Neutrophil (primary cell): ENCODE measurements around the gene SIGLECL1.

Experiments used
- H3K27ac ChIP-seq: fragments of 200-600 bp; sonication (generic); 2 replicates; pipeline ENCODE4 v1.5.1; 2016; ENCODE audit warnings: mild to moderate bottlenecking, moderate library complexity
- H3K27me3 ChIP-seq: fragments of 200-600 bp; sonication (generic); 2 replicates; pipeline ENCODE4 v1.6.0; 2016; ENCODE audit warnings: mild to moderate bottlenecking
- H3K36me3 ChIP-seq: fragments of 200-600 bp; sonication (generic); 2 replicates; pipeline ENCODE4 v1.5.1; 2017
- H3K4me1 ChIP-seq, 2 experiments: fragments of 200-600 bp in 1 of 2; sonication (generic) in 1 of 2; 1 replicate in 1 of 2; 2 replicates in 1 of 2; pipeline versions ENCODE4 v1.5.1 to v1.6.1; 2013 to 2016; ENCODE audit warnings: low read depth in 1 of 2, low read length in 1 of 2, mild to moderate bottlenecking in 1 of 2, moderate library complexity in 1 of 2; ENCODE audit not compliant: control insufficient read depth in 1 of 2, insufficient read depth in 1 of 2
- H3K4me3 ChIP-seq, 2 experiments: fragments of 200-600 bp in 1 of 2; sonication (generic) in 1 of 2; 1 replicate in 1 of 2; 2 replicates in 1 of 2; pipeline ENCODE4 v1.5.1; 2013 to 2016; ENCODE audit warnings: low read depth in 1 of 2, low read length in 1 of 2, mild to moderate bottlenecking in 1 of 2, moderate library complexity in 1 of 2
- H3K9me3 ChIP-seq: fragments of 200-600 bp; sonication (generic); 2 replicates; pipeline ENCODE4 v1.5.1; 2016
- TF ChIP-seq, protein P1 (sequence below): fragments of 200-600 bp; sonication (generic); IDR thresholded peaks from 2 replicates; pipeline ENCODE4 v1.5.1; 2016; ENCODE audit warnings: antibody characterized with exemption

The SIGLECL1 gene

DNA sequence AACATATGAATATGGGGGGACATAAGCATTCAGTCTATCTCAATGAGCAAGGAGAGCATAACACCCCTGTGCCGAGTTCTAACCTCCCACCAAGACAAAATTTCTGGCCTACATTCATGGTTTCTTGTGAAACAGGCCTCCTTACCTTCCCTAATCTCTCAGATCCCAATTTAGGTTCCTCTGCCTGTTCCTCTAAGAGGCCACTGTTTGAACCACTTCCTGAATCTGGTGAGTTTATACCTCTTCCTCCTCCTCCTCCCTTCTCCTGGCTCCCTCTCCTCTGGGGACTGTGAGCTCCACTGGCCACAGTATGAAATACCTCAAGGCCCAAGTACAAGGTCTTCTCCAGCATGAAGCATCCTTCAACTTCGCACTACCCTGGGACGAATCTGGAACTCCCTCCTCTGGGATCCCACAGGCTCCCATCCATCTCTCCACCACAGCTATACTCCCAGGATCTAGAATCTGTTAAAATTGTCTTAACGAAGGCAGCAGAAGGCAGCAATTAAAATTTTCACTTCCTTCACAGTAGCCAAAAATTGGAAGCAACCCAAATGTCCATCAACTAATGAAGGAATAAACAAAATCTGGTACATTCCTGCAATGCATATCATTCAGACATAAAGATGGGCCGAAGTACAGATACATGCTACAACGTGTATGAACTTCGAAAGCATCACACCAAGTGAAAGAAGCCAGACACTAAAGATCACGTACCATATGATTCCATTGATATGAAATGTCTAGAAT, 7.8 kb upstream of the SIGLECL1 start:
- TF ChIP-seq, protein P1, sequence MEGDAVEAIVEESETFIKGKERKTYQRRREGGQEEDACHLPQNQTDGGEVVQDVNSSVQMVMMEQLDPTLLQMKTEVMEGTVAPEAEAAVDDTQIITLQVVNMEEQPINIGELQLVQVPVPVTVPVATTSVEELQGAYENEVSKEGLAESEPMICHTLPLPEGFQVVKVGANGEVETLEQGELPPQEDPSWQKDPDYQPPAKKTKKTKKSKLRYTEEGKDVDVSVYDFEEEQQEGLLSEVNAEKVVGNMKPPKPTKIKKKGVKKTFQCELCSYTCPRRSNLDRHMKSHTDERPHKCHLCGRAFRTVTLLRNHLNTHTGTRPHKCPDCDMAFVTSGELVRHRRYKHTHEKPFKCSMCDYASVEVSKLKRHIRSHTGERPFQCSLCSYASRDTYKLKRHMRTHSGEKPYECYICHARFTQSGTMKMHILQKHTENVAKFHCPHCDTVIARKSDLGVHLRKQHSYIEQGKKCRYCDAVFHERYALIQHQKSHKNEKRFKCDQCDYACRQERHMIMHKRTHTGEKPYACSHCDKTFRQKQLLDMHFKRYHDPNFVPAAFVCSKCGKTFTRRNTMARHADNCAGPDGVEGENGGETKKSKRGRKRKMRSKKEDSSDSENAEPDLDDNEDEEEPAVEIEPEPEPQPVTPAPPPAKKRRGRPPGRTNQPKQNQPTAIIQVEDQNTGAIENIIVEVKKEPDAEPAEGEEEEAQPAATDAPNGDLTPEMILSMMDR: no peak

DNA sequence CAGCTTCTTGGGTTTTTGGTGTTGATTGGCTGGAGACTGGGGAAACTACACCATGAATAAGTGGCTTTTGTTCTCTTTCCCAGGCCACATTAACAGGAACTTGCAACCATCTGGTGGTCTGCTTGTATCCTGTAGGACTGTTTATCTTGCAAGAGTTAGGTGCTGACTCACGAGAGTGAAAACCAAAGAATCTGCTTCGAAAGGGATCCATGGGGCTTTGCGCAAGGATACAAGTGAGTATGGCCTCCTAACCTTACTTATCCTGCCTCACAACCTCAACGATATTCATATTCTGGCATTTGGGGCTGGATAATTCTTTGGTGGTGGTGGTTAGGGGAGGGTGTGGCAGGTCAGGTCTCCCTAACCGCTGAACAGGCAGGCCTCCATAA, 4.7 kb upstream of the SIGLECL1 start:
- Histone ChIP-seq H3K4me1 (peaks cover 24 to 37% of the 10 kb centered on the region in 2 experiments), H3K27me3 (no peaks in the 10 kb centered on the region), H3K9me3 (no peaks in the 10 kb centered on the region), H3K36me3 (peaks cover under 1% of the 10 kb centered on the region), H3K4me3 (no peak overlapping the region), H3K27ac (peak overlapping the region; percentile 47)
- TF ChIP-seq, protein P1: no peak

More for the DNA sequence above, 7.8 kb upstream of the SIGLECL1 start:
- no peaks in the 10 kb centered on the region for H3K27me3 ChIP-seq
- H3K27ac ChIP-seq: peak overlapping the region; percentile 37
- peaks cover 32% of the 10 kb centered on the region for H3K36me3 ChIP-seq
- no peaks in the 10 kb centered on the region for H3K9me3 ChIP-seq
- no peak overlapping the region for H3K4me3 ChIP-seq
- peaks cover 32 to 51% of the 10 kb centered on the region in 2 experiments for H3K4me1 ChIP-seq

DNA sequence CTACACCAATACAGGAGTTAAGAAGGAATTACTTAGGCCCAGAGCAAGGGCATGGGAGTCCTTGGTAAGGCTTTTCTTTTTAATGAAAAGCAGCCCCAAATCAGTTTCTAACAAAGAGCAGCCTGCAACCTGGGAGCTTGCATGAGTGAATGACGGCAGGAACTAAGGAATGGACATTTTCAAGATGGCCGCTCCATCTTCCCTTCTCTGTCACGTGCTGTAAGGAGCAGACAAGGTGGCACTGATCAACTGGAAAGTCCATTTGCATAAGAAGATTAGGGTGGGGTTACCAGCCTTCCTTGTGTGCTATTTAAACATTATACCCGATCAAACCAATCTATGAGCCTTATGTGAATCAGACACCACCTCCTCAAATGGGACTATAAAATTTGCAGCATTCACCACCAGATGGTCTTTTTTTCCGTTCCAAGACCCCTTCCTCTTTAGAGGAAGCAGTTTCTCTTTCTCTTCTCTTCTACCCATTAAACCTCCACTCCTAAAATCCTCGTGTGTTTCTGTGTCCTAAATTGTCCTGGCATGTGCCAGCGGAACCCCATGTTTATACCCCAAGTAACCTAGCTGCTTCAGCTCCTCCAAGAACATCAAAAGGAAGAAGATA, 2.8 kb upstream of the SIGLECL1 start:
- Histone ChIP-seq H3K36me3 (no peaks in the 10 kb centered on the region), H3K27ac (no peak overlapping the region), H3K27me3 (no peaks in the 10 kb centered on the region), H3K4me1 (peaks cover 14 to 23% of the 10 kb centered on the region in 2 experiments), H3K4me3 (no peak overlapping the region), H3K9me3 (no peaks in the 10 kb centered on the region)
- TF ChIP-seq, protein P1: no peak

DNA sequence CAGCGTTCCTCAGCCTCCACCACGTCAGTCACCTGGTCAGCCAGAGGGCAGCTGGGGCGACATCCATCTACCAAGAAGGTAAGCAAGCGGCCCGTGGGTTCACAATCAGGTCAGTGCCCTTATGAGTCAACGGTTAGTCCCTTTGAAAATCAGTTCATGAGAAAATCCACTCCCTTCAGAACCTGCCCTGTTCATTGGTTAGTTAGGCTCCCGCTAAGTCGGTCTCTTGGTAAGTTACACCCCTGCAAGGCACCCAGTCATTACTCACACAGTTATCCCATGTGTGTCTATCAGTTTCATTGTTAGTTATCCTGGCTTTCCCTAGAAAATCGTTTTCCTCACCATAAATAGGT, 564 bp downstream of the SIGLECL1 start:
- peaks cover under 1 to 7% of the 10 kb centered on the region in 2 experiments for H3K4me1 ChIP-seq
- H3K36me3 ChIP-seq: no peaks in the 10 kb centered on the region
- TF ChIP-seq, protein P1: no peak
- no peaks in the 10 kb centered on the region for H3K9me3 ChIP-seq
- H3K27me3 ChIP-seq: no peaks in the 10 kb centered on the region
- H3K27ac ChIP-seq: no peak overlapping the region
- H3K4me3 ChIP-seq: no peak overlapping the region

DNA sequence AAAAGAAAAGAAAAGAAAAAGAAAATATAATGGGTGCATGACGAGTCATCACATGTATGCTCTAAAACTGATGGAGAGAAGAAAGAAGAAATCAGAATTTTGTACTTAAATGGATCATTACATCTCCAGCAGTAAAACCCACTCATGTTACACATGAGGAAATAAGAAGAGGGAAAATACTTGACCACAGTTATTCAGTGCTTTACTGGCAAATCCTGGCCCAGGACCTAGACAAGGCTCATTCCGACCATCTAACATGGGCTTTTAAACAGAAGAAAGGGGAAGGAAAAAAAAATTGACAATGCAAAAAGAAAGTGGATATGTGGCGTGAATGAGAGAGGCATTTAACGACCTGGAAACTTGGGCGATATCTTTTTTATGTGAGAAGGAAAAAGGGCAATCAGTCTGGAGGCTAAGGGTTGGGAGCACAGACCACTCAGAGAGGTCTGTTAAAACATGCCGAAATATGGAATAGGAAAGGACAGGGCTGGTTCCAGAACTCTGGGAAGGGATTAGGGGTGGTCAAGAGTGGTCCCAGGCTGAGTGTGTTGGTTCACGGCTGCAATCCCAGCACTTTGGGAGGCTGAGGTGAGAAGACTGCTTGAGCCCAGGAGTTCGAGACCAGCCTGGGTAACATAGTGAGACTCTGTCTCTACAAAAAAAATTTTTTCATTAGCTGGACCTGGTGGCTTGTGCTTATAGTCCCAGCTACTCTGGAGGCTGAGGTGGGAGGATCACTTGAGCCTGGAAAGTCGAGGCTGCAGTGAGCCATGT, 1.6 kb downstream of the SIGLECL1 start:
- no peaks in the 10 kb centered on the region for H3K4me1 ChIP-seq
- H3K4me3 ChIP-seq: no peak overlapping the region
- no peaks in the 10 kb centered on the region for H3K36me3 ChIP-seq
- no peaks in the 10 kb centered on the region for H3K27me3 ChIP-seq
- TF ChIP-seq, protein P1: no peak
- H3K9me3 ChIP-seq: no peaks in the 10 kb centered on the region
- H3K27ac ChIP-seq: no peak overlapping the region
